T-cell (primary cell): ENCODE data around the gene MCL1. TPM values are rescaled to one million over a fixed set of nuclear protein-coding genes. Genes with fewer than 3 reads are reported as not detected.
"Not testable (repeated sequence)": the region's sequence is repeated elsewhere in the genome, so short reads cannot be mapped to it uniquely, and the experiment has no call there.

Experiments
- ATAC-seq, 4 experiments: fragments of 200-7000 bp in 3 of 4; fragments of 150-1000 bp in 1 of 4; cut with Tn5 transposase; replicated peaks in 1 of 4; 1 replicate in 3 of 4; 2 replicates in 1 of 4; pipeline ENCODE4 v1.10.0; 2021; ENCODE audit warnings: moderate library complexity in 3 of 4, mild to moderate bottlenecking in 2 of 4, moderate number of reproducible peaks in 1 of 4
- CTCF ChIA-PET, 2 donors: fragments of 300-600 bp; sonication (Branson Sonifier 250); formaldehyde crosslinking; loops; one replicate each; lab custom pipeline; 2022; ENCODE audit warnings: antibody characterized with exemption in 2 of 2; lab: Charles Lee
- POLR2A ChIA-PET, 2 donors: fragments of 300-600 bp; sonication (Branson Sonifier 250); formaldehyde crosslinking; loops; one replicate each; lab custom pipeline; 2022; ENCODE audit warnings: antibody characterized with exemption in 2 of 2; lab: Charles Lee
- DNase-seq, 35 experiments: peaks; one replicate each; pipeline versions ENCODE4 v3.0.0 to v3.0.0-alpha.2; 2013 to 2023
- H3K27ac ChIP-seq: one replicate; pipeline ENCODE4 v1.5.1; 2013; ENCODE audit warnings: low read length
- H3K27me3 ChIP-seq, 2 experiments: replicated peaks in 1 of 2; 1 replicate in 1 of 2; 2 replicates in 1 of 2; pipeline versions ENCODE4 v1.6.1 to v1.7.0; 2013; ENCODE audit warnings: low read length in 1 of 2, mixed read lengths in 1 of 2; ENCODE audit not compliant: control insufficient read depth in 2 of 2, insufficient read depth in 2 of 2; ENCODE audit errors: extremely low read depth in 1 of 2
- H3K36me3 ChIP-seq, 2 donors: 1 replicate in 1 of 2; 2 replicates in 1 of 2; pipeline versions ENCODE4 v1.6.1 to v1.7.0; 2013; ENCODE audit warnings: low read length in 1 of 2; ENCODE audit not compliant: control insufficient read depth in 2 of 2, insufficient read depth in 1 of 2; ENCODE audit errors: extremely low read depth in 1 of 2
- H3K4me1 ChIP-seq, 2 experiments: 1 replicate in 1 of 2; 2 replicates in 1 of 2; pipeline versions ENCODE4 v1.6.1 to v1.7.0; 2013; ENCODE audit warnings: low read length in 2 of 2, mixed read lengths in 1 of 2; ENCODE audit not compliant: insufficient read depth in 2 of 2, control insufficient read depth in 1 of 2; ENCODE audit errors: extremely low read depth in 1 of 2
- H3K4me3 ChIP-seq, 2 donors: 1 replicate in 1 of 2; 2 replicates in 1 of 2; pipeline versions ENCODE4 v1.5.1 to v1.7.0; 2013; ENCODE audit warnings: mild to moderate bottlenecking in 2 of 2, low read length in 1 of 2, moderate library complexity in 1 of 2; ENCODE audit not compliant: control insufficient read depth in 1 of 2; ENCODE audit errors: extremely low read depth in 1 of 2
- H3K9me3 ChIP-seq: 2 replicates; pipeline ENCODE4 v1.7.0; 2013
- H3K27ac Mint-ChIP-seq, 2 donors: one replicate each; pipeline ENCODE4 v1.8.0; 2020 to 2021; ENCODE audit warnings: mild to moderate bottlenecking in 2 of 2, mixed read lengths in 2 of 2
- H3K27me3 Mint-ChIP-seq, 2 donors: one replicate each; pipeline ENCODE4 v1.8.0; 2021 to 2022; ENCODE audit warnings: mixed read lengths in 2 of 2
- H3K36me3 Mint-ChIP-seq: one replicate; pipeline ENCODE4 v1.8.0; 2021; ENCODE audit warnings: mixed read lengths
- H3K4me1 Mint-ChIP-seq, 3 donors: one replicate each; pipeline ENCODE4 v1.8.0; 2020 to 2022; ENCODE audit warnings: mixed read lengths in 3 of 3, mild to moderate bottlenecking in 1 of 3
- H3K4me3 Mint-ChIP-seq, 3 donors: one replicate each; pipeline ENCODE4 v1.8.0; 2020 to 2022; ENCODE audit warnings: mild to moderate bottlenecking in 3 of 3, mixed read lengths in 3 of 3, moderate library complexity in 3 of 3
- H3K9me3 Mint-ChIP-seq, 3 donors: one replicate each; pipeline ENCODE4 v1.8.0; 2020 to 2022; ENCODE audit warnings: mixed read lengths in 3 of 3
- WGBS: methylation state at CpG from one replicate; pipeline ENCODE4 v1.1.5; 2013; ENCODE audit warnings: missing lambda C conversion rate; ENCODE audit not compliant: insufficient coverage; 5-methylcytosine and 5-hydroxymethylcytosine counted together
- total RNA-seq, 35 experiments: library from RNA in 6 of 35; stranded (reverse) in 6 of 35; fragments of 120-200 nt in 1 of 35; gene quantifications; one replicate each; pipeline versions ENCODE4 v1.2.1 to v1.2.4 and lab custom pipeline; 2013 to 2026

MCL1 gene
- 100 to 1,000 TPM; 478 to 731 (median 517) TPM for total RNA-seq
- 783 TPM for total RNA-seq (2013)
- 419 to 3,488 (median 1,270) reads per million in 29 experiments for total RNA-seq (lab: John Stamatoyannopoulos, UW)

GRCh38 chr1:150579110-150579944 is at the start of gene MCL1:
TSS of gene MCL1 (minus strand) at chr1:150579610. CDS start at chr1:150579530, 80 bp downstream.
- WGBS = under 1% methylated on average over 89 of the region's 94 CpGs
- H3K9me3 Mint-ChIP-seq = no peaks in the 10 kb centered on the region
- DNase-seq (peak; percentile 66 to 92 (median 81)), ATAC-seq (peak; percentile 81 to 86 (median 84))
- H3K27me3 Mint-ChIP-seq = no peaks in the 10 kb centered on the region
- CTCF ChIA-PET = interaction anchor here (0.6 to 12.6 kb wide), 9 partner anchors 10 to 491 kb away, joined by 3 to 170 read pairs (median 6); partner anchors contain the start of genes ENSA (in 1 of the 2) and GABPB2 (in 1 of the 2)
- POLR2A ChIA-PET = interaction anchor here (0.5 to 11.0 kb wide), 25 partner anchors 9 to 568 kb away, joined by 3 to 255 read pairs (median 5); partner anchors contain the start of genes CERS2 (in 1 of the 2), CTSS (in 1 of the 2), ENSA (in 1 of the 2) and GOLPH3L (in 1 of the 2)
- Histone ChIP-seq H3K4me3 (peak within 1 kb of the TSS; percentile 77 to 100), H3K36me3 (peaks cover 4 to 45% of the 10 kb centered on the region in 2 donors), H3K9me3 (no peaks in the 10 kb centered on the region), H3K27ac (peak within 1 kb of the TSS; percentile 99), H3K4me1 (peaks cover 18 to 24% of the 10 kb centered on the region in 2 experiments), H3K27me3 (no peaks in the 10 kb centered on the region)
- peaks cover 31 to 41% (median 34%) of the 10 kb centered on the region in 3 donors for H3K4me1 Mint-ChIP-seq
- peak within 1 kb of the TSS; percentile 98 for H3K27ac Mint-ChIP-seq
- H3K36me3 Mint-ChIP-seq = peaks cover 50% of the 10 kb centered on the region
- H3K4me3 Mint-ChIP-seq = peak within 1 kb of the TSS; percentile 95 to 100 (median 99)

GRCh38 chr1:150628766-150629114 is 49.3 kb upstream of the MCL1 start:
- peak overlapping the region; percentile 76 to 96 for H3K4me3 ChIP-seq
- 0% methylated on average over 5 of the region's 9 CpGs for WGBS
- ATAC-seq (no peak), DNase-seq (no peak)
- H3K36me3 Mint-ChIP-seq = peaks cover 34% of the 10 kb centered on the region
- CTCF ChIA-PET = interaction anchor here in 1 of 2 donors (0.5 to 3.2 kb wide), 9 partner anchors 9 to 113 kb away, joined by 3 to 37 read pairs (median 3); partner anchors contain the start of genes FALEC and GOLPH3L
- H3K9me3 Mint-ChIP-seq = no peaks in the 10 kb centered on the region
- H3K27me3 ChIP-seq = no peaks in the 10 kb centered on the region
- H3K9me3 ChIP-seq = no peaks in the 10 kb centered on the region
- no peak overlapping the region for H3K4me3 Mint-ChIP-seq
- no peak overlapping the region for H3K27ac Mint-ChIP-seq
- POLR2A ChIA-PET = interaction anchor here (0.5 to 3.3 kb wide), 15 partner anchors 9 to 727 kb away, joined by 3 to 32 read pairs (median 5); partner anchors contain the start of genes GOLPH3L (in 1 of the 2) and MCL1 (in 1 of the 2)
- peaks cover 12 to 18% of the 10 kb centered on the region in 2 experiments for H3K4me1 ChIP-seq
- peaks cover 5 to 38% of the 10 kb centered on the region in 2 donors for H3K36me3 ChIP-seq
- H3K4me1 Mint-ChIP-seq = peaks cover 0 to 22% (median 21%) of the 10 kb centered on the region in 3 donors
- peak overlapping the region; percentile 97 for H3K27ac ChIP-seq
- H3K27me3 Mint-ChIP-seq = no peaks in the 10 kb centered on the region

GRCh38 chr1:150627826-150628410 is 48.5 kb upstream of the MCL1 start:
- peak overlapping the region; percentile 52 to 65 for H3K27ac Mint-ChIP-seq
- Histone ChIP-seq H3K9me3 (no peaks in the 10 kb centered on the region), H3K4me3 (peak overlapping the region in 1 of 2 donors; percentile 96), H3K4me1 (peaks cover 12 to 18% of the 10 kb centered on the region in 2 experiments), H3K27ac (no peak overlapping the region), H3K27me3 (no peaks in the 10 kb centered on the region), H3K36me3 (peaks cover 5 to 44% of the 10 kb centered on the region in 2 donors)
- 20% methylated on average over 1 of the region's 5 CpGs for WGBS
- H3K4me3 Mint-ChIP-seq = no peak overlapping the region
- no peaks in the 10 kb centered on the region for H3K27me3 Mint-ChIP-seq
- peaks cover 43% of the 10 kb centered on the region for H3K36me3 Mint-ChIP-seq
- no peak for DNase-seq
- ChIA-PET POLR2A (interaction anchor here (0.6 to 3.3 kb wide), 11 partner anchors 8 to 726 kb away, joined by 3 to 13 read pairs (median 4); partner anchors contain the start of gene GOLPH3L (in 1 of the 2)), CTCF (interaction anchor here (0.6 to 3.2 kb wide), 5 partner anchors 49 to 417 kb away, joined by 3 to 37 read pairs (median 7); partner anchors contain the start of genes GOLPH3L (in 1 of the 2) and MCL1 (in 1 of the 2))
- no peaks in the 10 kb centered on the region for H3K9me3 Mint-ChIP-seq
- ATAC-seq = no peak
- peaks cover 5 to 27% (median 26%) of the 10 kb centered on the region in 3 donors for H3K4me1 Mint-ChIP-seq

GRCh38 chr1:150626150-150626549 is 46.7 kb upstream of the MCL1 start:
- H3K27ac ChIP-seq = no peak overlapping the region
- no peak overlapping the region for H3K4me3 Mint-ChIP-seq
- no CpG with 5 or more reads among the region's 2 CpGs for WGBS
- no peaks in the 10 kb centered on the region for H3K9me3 Mint-ChIP-seq
- H3K9me3 ChIP-seq = no peaks in the 10 kb centered on the region
- no peak overlapping the region for H3K4me3 ChIP-seq
- peaks cover 10 to 52% of the 10 kb centered on the region in 2 donors for H3K36me3 ChIP-seq
- CTCF ChIA-PET = no interaction called here
- H3K4me1 ChIP-seq = peaks cover 21 to 32% of the 10 kb centered on the region in 2 experiments
- POLR2A ChIA-PET = interaction anchor here in 1 of 2 donors (3.3 kb wide), 1 partner anchor 66 kb away, joined by 10 read pairs; no protein-coding TSS in a partner anchor
- DNase-seq (no peak), ATAC-seq (no peak)
- peaks cover 46% of the 10 kb centered on the region for H3K36me3 Mint-ChIP-seq
- no peaks in the 10 kb centered on the region for H3K27me3 Mint-ChIP-seq
- peaks cover 19 to 40% (median 39%) of the 10 kb centered on the region in 3 donors for H3K4me1 Mint-ChIP-seq
- H3K27ac Mint-ChIP-seq = no peak overlapping the region
- no peaks in the 10 kb centered on the region for H3K27me3 ChIP-seq

- H3K4me3 Mint-ChIP-seq, H3K27me3 ChIP-seq, H3K4me3 ChIP-seq, H3K9me3 ChIP-seq, H3K9me3 Mint-ChIP-seq, H3K27ac ChIP-seq, POLR2A ChIA-PET, DNase-seq, CTCF ChIA-PET, H3K27me3 Mint-ChIP-seq, ATAC-seq: not testable (repeated sequence)
- peaks cover 19 to 30% of the 10 kb centered on the region in 2 experiments for H3K4me1 ChIP-seq
- H3K36me3 Mint-ChIP-seq = peaks cover 52% of the 10 kb centered on the region
- H3K27ac Mint-ChIP-seq = peak overlapping the region; percentile 25 to 68
- no CpG with 5 or more reads among the region's 1 CpG for WGBS
- H3K4me1 Mint-ChIP-seq = peaks cover 27 to 50% (median 50%) of the 10 kb centered on the region in 3 donors
- peaks cover 12 to 67% of the 10 kb centered on the region in 2 donors for H3K36me3 ChIP-seq
These were observed 45.1 kb upstream of the MCL1 start for GRCh38 chr1:150624546-150624945.
